Measurements from ENCODE around the gene PRKRIP1.
"Not testable (repeated sequence)": the region's sequence is repeated elsewhere in the genome, so short reads cannot be mapped to it uniquely, and the experiment has no call there.

PRKRIP1 gene

DNA sequence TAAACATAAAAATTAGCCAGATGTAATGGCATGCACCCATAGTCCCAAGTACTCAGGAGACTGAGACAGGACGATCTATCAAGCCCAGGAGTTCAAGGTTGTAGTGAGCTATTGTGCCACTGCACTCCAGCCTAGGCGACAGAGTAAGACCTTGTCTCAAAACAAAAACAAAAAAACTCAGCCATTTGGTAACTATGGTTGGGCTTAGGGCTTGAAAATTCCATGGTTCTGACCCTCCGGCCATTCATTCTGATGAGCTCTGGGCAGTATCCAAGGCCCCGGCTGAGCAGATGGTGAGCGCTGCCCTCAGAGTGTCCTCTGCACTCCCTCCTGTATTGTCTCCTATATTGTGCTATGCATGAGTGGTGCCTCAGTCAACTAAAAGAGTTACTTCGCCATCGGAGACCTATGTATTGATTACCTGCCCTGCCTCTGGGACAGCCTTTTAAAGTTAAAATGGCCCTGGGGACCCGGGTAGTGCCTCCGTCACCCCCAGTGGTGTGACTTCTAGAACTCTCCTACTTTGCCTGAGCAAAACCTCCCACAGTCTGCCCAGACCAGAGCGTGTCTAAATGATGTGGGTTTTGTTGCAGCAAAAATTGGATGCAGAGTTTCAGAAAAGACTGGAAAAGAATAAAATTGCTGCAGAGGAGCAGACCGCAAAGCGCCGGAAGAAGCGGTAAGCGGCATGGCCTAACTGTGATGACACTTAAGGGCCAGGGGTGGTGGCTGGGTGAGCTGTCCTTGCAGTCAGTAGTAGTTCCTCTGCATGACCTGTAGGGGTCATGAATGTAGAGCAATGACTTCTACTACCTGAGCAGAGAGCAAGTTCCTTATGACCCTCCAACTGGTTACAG is 8.1 kb downstream of the PRKRIP1 start:
- DNase-seq (ENCODE audit: low read depth) = peak; percentile 58

DNA sequence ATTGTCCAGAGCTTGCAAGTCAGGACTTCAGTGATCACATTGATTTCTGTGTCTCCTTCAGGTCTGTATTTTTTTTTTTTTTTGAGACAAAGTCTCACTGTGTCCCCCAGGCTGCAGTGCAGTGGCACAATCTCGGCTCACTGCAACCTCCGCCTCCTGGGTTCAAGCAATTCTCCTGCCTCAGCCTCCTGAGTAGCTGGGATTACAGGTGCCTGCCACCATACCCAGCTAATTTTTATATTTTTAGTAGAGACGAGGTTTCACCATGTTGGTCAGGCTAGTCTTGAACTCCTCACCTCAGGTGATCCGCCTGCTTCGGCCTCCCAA is 8.7 kb downstream of the PRKRIP1 start:
- DNase-seq (ENCODE audit: low read depth) = not testable (repeated sequence)

DNA sequence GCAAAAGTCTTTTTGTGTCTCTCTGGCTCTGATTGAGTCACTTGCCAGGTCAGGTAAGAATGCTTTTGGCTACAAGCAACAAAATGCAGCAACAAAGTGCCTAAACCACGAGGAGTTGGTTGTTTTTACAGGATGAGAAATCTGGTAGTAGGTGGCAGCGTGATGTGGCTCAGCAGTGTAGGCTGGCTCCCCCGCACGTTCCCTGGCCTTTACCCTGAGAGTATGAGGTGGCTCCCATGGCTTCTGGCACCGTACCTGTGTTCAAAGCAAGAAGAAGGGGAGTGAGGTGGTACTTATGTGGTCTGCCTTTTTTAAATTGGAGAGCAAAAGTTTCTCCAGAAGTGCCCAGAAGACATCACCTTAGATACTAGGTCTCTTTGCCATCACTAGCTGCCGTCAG is 11.7 kb downstream of the PRKRIP1 start:
- no peak for DNase-seq (ENCODE audit: low read depth)

DNA sequence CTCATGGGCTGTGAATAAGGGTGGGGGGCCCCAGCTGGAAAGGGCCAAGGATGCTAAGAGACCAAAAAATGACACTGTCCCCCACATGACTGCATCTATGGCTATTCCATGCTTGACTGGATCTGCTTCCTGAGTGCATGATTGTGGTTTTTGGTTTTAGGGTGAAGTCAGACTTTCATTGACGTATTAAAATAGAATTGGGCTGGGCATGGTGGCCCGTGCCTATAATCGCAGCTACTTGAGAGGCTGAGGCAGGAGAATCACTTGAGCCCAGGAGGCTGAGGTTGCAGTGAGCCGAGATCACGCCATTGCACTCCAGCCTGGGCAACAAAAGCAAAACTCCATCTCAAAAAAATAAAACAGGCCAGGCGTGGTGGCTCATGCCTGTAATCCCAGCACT is 12.4 kb downstream of the PRKRIP1 start:
- DNase-seq (ENCODE audit: low read depth) = not testable (repeated sequence)

DNA sequence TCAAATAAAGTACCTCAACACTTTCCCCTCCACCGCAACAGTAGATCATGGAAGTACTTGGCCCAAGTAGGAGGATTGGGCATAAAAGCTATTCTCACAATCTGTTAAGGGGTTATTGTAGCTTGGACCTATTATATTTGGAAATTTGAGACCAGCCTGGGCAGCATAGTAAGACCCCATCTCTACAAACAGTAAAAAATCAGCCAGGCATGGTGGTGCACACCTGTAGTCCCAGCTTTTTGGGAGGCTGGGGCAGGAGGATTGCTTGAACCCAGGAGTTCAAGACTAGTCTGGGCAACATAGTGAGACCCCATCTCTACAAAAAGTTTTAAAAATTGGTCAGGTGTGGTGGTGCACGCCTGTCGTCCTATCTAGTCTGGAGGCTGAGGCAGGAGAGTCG is 13.2 kb downstream of the PRKRIP1 start:
- DNase-seq (ENCODE audit: low read depth) = no peak

DNA sequence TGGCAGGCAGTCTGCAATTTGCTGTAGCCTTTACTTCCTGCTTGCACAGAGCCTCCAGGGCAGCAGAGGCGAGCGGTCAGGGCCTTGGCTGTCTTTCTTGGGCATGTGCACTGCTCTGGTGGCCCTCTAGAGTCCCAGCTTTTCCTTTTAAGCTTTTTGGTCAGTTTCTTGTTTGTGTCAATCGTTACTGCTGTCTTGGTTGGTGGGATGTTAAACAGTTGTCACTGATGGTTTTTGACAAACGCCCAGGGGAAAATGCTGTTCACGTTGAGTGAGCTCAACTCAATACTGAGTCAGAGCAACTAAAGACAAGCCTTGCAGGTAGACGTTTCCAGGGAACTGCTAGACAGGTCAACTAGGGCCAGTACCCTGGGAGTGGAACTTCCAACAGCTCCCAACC is 14.0 kb downstream of the PRKRIP1 start:
- DNase-seq (ENCODE audit: low read depth) = no peak

DNA sequence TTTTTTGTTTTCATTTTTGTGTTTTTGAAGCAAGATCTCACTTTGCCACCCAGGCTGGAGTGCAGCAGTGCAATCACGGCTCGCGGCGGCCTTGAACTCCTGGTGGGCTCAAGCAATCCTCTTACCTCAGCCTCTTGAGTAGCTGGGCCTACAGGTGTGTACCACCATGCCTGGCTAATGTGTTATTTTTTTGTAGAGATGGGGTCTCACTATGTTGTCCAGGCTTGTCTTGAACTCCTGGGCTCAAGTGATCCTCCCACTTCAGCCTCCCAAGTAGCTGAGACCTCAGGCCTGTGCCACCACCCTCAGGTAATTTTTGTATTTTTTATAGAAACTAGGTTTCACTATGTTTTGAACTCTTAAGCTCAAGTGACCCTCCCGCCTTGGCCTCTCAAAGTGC is 14.8 kb downstream of the PRKRIP1 start:
- DNase-seq (ENCODE audit: low read depth) = no peak

DNA sequence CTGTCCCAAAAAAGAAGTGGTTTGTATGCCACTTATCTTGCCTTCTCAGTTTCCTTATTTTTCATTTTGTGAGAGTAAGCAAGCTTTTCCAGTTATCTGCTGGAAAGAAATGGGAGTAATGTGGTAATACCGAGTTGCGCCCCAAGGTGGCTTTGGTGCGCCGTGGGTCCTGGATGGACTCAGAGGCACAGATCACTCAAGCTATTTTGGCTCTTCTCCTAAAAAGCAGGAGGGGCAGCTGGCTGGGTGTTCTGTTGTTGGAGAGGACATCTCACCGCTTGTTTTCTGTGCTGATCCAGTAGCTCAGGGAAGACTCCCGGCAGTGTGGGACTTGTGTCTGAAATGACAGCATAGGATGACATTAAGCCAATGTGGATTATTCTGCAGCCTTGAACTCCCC is 16.4 kb downstream of the PRKRIP1 start:
- DNase-seq (ENCODE audit: low read depth) = no peak

DNA sequence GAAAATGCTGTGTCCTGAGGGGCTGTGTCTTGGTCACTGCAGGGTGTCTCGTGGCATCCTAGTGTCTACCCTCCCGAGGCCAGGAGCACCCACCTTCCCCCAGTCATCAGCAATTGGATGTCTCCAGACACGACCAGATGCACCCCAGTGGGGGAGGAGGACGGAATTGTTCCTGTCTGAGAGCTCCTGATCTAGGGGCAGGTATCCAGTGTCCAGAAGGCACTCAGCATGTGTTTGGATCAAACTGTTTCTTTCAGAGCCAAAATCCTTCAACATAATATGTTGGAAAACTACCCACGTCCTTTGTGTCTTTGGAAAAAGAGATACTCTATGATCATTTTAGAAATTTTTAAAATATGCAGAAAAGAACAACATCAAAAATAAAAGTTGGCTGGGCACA is 16.9 kb downstream of the PRKRIP1 start:
- DNase-seq (ENCODE audit: low read depth) = no peak

DNA sequence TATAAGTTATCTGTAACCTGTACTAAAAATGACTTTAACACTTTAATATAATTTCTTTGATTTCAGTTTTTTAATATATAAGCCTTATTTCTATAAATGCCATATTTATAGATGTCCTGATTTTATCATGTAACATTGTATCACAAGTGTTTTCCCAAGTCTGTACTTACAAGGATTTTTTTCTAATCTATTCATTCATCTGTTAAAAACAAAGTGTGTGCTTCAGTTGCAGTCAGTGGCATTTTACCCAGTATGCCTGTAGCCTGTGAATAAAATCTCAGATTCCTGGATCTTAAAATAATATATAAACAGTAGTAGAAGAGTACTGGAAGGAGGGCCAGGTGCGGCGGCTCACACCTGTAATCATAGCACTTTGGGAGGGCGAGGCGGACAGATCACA is 17.4 kb downstream of the PRKRIP1 start:
- DNase-seq (ENCODE audit: low read depth) = no peak

DNA sequence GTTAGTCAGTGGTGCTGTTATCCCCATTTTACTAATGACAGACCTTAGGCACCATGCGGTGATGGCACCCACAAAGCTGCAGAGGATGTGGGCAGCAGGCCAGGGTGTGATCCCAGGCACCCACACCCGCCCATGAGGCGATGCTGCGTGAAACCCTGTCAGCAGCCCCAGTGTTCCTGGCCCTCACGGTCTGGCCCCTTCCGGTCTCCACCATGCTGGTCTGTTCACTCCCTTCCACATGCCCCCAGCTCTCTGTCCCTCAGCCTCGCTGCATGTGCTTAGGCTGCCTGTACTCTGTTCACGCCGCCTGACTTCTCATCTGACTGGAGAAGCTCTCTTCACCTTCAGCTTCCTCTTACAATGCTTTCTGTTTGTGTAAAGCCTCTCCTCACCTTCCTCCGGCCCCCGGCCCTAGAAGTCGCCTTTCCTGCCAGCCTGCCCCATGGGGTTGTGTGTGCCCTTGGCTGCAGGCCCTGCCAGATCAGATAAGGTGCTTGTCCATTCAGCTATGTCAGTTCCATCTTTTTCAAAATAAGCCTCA is 19.6 kb downstream of the PRKRIP1 start:
- no peak for DNase-seq (ENCODE audit: low read depth)

DNA sequence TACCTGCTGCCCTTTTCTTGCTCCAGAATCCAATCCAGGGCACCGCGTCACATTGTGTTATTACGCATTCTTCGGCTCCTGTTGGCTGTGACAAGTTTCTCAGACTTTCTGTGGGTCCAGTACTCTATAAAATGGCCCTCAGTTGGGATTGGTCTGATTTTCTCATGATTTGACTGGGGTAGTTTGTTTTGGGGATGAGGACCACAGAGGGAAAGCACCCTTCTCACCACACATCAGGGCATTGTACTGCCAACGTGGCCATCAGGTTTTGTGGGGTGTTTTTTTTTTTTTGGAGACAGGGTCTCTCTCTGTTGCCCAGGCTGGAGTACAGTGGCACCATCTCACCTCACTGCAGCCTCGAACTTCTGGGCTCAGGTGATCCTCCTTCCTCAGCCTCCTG is 20.2 kb downstream of the PRKRIP1 start:
- DNase-seq (ENCODE audit: low read depth) = no peak

DNA sequence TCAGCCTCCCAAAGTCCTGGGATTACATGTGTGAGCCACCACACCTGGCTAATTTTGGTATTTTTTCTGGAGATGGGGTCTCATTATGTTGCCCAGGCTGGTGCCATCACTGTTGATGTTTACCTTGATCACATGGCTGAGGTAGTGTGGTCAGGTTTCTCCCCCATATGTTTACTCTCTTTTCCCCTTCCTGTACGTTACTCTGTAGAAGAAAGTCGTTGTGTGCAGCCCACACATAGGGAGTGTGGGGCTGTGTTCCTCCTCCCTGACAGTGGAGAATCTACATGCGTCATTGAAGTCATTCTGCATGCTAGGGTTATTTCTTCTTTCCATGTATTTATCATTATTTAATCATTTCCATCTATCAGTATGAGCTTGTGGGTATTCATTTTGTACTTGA is 20.9 kb downstream of the PRKRIP1 start:
- DNase-seq (ENCODE audit: low read depth) = no peak

DNA sequence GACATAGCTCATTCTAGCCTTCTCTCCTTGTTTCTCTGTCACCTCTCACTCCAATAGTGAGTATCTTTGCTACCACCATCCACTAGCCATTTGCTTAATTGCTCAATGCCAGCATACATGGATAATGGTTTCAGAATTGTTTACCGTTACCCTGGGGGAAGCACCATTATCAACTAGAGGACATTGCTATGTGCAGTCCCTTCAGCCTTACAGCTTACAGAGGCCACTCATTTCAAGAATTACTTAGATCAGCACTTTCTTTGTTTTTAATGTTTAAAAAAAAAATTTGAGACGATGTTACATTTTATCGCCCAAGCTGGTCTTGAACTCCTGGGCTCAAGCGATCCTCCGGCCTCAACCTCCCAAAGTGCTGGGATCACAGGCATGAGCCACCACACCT is 22.4 kb downstream of the PRKRIP1 start:
- no peak for DNase-seq (ENCODE audit: low read depth)

DNA sequence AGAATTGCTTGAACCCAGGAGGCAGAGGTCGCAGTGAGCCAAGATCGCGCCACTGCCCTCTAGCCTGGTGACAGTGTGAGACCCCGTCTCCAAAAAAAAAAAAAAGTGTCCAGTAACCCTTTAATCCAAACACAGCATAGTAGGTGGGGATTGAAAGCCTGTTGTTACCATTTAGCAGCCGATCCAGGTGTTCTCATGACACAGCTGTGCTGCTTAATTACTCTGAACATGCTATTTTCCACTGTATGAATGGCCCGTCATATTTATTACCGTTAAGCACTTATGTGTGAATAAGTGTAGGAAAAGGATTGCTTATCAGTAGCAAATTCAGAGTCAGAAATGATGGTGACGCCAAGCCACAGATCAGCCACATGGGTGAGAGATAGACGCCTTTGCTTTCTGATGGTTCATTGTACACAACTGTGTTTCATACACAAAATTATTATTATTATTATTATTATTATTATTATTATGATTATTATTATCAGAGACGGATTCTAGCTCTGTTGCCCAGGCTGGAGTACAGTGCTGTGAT is 25.6 kb downstream of the PRKRIP1 start:
- no peak for DNase-seq (ENCODE audit: low read depth)

DNA sequence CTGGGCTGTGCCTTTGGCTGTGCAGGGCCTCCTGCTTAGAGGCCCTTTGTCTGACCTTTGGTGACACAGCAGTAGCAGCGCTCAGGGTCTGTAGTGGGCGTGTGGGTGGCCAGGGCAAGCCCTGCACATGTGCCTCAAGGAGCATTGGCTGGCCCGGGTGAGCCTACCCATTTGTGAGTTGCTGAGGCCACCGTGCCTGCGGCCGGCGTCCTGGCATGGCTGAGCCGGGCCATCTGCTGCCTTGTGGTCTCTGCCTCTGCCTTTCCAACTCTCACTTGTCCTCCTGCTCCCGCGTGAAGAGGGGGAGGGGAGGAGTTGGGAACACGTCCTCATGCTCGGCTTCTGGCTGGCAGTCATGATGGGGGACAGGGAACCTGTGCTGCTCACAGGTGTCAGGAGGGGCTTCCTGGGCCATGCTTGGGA is 28.0 kb downstream of the PRKRIP1 start:
- no peak for DNase-seq (ENCODE audit: low read depth)

DNA sequence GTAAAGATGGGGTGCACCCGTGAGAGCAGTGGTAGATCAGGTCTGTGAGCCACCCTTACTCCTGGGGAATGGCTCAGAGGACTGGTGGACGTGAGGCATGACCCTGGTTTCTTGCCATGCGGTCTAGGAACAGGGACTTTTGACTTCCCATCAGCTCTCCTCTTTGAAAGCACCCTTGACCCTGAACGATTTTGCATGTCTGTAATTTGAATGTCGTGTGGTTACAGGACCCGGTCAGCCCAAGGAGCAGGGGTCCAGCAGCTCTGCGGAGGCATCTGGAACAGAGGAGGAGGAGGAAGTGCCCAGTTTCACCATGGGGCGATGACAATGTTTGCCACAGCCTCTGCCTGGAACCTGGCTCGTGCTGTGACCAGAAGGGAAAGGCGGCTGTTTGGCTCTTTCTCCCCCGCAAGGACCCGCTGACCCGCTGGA is 28.6 kb downstream of the PRKRIP1 start:
- no peak for DNase-seq (ENCODE audit: low read depth)

DNA sequence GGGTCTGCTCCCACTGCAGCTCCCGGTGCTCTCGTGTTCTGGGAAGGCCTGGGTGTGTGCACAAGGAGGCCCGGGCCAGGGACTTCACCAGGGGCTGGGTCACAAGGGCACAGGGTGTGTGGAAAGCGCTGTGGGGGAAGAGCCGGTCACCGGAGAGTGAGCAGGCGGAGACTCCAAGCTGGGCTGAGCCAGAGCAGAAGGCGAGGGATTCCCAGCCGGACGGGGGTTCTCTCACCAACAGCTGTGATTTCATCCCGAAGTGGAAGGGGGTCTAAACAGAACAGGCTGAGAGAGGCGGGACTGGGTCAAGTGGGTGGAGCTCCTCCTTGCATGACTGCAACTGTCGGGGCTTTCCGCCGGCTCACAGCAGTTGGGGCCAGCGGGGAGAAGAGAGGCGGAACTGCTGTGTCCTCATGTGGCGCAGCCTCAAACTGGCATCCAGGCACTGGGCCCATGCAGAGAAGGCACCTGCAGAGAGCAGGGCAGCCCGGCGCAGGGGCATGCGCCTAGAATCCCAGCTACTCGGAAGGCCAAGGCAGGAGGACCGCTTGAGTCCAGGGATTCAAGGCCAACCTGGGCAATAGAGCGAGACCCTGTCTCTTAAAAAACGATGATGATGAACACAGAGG is 29.6 kb downstream of the PRKRIP1 start:
- no peak for DNase-seq (ENCODE audit: low read depth)

DNA sequence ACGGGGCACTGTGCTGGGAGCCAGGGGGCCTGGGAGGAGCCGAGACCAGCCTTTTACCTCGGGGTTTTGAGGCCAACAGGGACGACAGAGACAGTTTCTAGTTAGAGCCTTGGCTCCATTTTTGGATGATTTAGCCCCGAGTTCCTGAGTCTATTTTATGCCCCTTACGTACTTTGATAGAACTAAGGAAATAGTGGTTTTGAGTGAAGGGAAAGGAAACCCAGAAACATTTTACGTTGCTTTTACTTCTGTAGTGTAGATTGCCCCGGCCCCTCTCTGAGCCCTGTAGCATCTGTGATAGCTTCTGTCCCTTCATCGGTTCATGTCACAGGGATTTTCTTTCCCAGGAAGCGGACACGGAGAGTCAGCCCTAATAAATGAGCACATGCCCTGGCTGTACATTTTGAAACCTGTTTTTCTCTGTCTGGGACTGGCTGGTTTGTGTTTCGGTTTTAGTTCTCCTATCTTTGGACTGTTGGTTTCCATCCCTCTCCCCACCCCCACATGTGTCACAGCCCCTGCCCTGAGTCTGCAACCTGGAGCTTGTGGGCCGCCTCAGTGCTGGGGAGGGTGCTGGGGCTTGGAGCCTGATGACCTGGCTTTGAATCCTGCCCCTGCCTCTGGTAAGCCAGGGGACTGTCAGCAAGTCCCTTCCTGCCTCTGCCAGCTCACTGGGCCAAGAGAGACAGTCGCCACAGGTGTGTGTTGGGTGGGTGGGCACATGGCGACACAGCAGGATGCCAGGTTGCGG is 30.3 kb downstream of the PRKRIP1 start:
- no peak for DNase-seq (ENCODE audit: low read depth)

DNA sequence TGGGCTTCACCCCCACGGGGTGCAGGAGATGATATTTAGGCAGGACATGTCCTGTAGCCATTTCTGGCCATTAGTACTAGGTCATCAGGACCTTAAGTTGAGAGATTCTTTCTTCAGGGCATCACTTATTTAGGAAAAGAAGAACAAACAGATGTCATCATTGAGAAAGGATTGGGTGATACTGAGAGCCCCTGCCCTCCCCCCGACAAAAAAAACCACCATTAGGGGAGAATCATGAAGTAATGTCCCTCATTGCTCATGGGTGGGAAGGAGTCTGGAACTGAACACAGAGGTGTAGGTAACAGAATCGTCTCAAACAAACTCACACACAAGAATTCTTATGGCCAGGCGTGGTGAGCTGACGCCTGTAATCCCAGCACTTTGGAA is 30.8 kb downstream of the PRKRIP1 start:
- DNase-seq (ENCODE audit: low read depth) = no peak

DNA sequence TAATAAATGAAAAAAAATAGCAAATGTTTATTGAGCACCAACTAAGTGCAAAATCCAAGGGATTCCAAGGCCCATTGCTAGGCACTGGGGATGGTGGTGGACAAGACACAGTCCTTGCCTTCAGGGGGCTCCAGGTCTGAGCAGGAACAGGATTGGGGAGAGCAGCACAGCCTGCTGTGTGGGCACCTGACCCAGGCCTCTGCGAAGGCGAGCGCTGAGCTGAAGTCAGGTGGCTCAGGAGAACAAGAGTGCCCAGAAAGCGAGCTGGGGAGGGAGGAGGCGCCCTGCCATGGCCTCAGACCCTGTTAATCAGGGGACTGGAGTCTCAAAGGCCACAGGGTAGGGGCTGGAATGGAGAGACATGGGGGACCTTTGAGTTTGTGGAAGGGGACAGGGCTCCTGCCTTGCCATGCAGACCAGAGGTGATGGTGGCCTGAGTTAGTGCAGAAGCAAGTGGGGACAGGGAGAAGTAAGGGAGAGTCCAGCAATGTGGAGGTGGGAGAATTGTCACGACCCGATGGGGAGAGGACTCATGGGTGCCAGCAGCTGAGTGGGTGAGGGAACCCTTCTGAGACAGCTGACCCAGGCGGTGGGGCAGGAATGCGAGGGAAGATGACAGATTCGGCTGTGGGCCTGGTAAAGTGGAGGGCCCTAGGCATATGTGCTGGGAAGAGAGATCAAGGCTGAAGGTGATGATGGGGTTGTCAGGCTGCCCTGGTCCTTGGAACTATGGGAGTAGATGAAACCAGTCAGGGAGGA is 33.2 kb downstream of the PRKRIP1 start:
- DNase-seq (ENCODE audit: low read depth) = no peak
